ENCODE measurements around the gene PLEKHG2. TPM values are rescaled to one million over a fixed set of nuclear protein-coding genes. Genes with fewer than 3 reads are reported as not detected.

Gene PLEKHG2
- polyA plus RNA-seq, 2 of the 4 experiments (the other 2 are of a cell fraction) = 21.6 to 41.7 TPM

DNA sequence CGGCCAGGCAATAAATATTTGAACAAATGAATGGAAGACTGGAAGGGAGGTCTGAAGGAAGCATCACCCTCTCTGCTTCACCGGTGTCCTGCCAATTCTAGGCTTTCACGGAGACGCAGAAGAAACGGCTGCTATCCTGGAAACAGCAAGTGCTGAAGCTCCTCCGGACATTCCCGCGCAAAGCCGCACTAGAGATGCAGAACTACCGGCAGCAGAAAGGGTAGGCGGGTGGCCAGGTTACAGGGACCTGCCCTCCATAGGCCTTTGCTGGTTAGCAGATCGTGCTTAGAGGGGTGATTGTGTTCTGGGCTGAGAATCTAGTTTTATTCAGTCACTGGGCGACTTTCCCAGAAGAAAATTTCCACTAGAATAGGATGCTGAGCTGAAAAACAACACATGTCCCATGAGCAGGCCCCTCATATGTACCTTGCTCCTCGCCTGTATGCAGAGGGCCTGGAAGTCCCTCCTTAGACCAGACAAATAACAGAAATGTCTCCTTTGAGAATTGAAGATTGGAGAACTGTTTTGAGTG is 32.5 kb upstream of the PLEKHG2 start:
- no peak for DNase-seq (ENCODE audit: low read depth in 1 of 2, low spot score in 1 of 2)
- no peaks in the 10 kb centered on the region for H3K9me3 ChIP-seq
- H3K4me2 ChIP-seq = no peak overlapping the region
- H3K27ac ChIP-seq = no peak overlapping the region
- ChIA-PET CTCF (interaction anchor here (1.0 to 4.3 kb wide), 7 partner anchors 10 to 32 kb away, joined by 4 to 25 read pairs (median 6); partner anchors contain the start of genes MED29, PAF1 and PLEKHG2), POLR2A (interaction anchor here (0.9 to 3.5 kb wide), 2 partner anchors 11 to 56 kb away, joined by 3 to 22 read pairs; partner anchors contain the start of genes MED29, PAF1 and RPS16)
- 93% methylated on average over 14 of the region's 14 CpGs for WGBS (ENCODE audit: missing lambda C conversion rate)
- TF ChIP-seq GATA3 (IDR thresholded peaks at IDR 0.05; ENCODE audit: borderline replicate concordance) = no peak
- TF ChIP-seq, protein P1, sequence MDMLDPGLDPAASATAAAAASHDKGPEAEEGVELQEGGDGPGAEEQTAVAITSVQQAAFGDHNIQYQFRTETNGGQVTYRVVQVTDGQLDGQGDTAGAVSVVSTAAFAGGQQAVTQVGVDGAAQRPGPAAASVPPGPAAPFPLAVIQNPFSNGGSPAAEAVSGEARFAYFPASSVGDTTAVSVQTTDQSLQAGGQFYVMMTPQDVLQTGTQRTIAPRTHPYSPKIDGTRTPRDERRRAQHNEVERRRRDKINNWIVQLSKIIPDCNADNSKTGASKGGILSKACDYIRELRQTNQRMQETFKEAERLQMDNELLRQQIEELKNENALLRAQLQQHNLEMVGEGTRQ (IDR thresholded peaks at IDR 0.05) = no peak
- H3K4me1 ChIP-seq = no peaks in the 10 kb centered on the region
- no peak overlapping the region for H3K4me3 ChIP-seq
- FAIRE-seq = no peak
- no peak for ATAC-seq

DNA sequence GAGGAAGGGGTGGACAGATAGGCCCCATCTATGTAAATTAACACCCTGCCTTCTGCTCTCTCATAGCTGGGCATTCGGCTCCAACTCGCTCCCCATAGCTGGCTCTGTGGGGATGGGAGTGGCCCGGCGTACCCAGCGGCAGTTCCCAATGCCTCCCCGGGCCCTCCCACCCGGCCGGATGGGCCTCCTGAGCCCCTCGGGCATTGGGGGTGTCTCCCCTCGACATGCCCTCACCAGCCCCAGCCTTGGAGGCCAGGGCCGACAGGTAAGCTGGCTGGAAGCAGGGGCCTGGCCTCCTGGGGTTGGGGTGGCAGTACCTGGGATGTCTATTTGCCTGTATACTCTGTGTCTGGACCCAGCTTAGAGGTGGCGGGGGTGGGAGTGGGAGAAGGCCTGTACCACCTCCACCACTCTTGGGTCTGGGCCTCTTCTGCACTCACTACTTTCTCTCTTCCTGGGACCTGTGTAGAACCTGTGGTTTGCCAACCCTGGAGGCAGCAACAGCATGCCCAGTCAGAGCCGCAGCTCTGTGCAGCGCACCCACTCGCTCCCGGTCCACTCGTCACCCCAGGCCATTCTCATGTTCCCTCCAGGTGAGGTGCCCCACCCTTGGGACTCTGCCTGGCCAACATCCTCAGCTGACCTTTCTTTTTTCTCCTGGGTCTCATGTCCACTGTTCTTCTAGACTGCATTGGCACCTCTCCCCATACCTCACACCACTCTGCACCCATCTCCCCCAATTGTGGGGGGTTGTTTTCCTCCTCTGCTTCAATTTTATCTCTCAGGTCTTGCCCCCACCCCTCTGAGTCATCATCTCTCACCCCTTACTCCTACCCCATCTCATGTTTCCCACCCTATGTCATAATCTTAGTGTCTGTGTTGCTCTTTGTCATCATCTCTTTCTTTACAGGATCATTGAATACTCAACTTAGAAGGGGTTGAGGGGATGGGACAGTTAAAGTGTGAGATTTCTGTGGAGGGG is 31.7 kb upstream of the PLEKHG2 start:
- Histone ChIP-seq H3K4me2 (no peak overlapping the region), H3K4me1 (no peaks in the 10 kb centered on the region), H3K9me3 (no peaks in the 10 kb centered on the region), H3K27ac (no peak overlapping the region), H3K4me3 (no peak overlapping the region)
- ChIA-PET CTCF (interaction anchor here (0.9 to 4.3 kb wide), 9 partner anchors 8 to 70 kb away, joined by 3 to 25 read pairs (median 6); partner anchors contain the start of genes MED29 and PAF1), POLR2A (interaction anchor here (0.9 to 3.5 kb wide), 2 partner anchors 11 to 55 kb away, joined by 3 to 22 read pairs; partner anchors contain the start of genes MED29, PAF1 and RPS16)
- FAIRE-seq = peak; percentile 83
- DNase-seq (ENCODE audit: low read depth in 1 of 2, low spot score in 1 of 2) = no peak
- TF ChIP-seq, protein P2, sequence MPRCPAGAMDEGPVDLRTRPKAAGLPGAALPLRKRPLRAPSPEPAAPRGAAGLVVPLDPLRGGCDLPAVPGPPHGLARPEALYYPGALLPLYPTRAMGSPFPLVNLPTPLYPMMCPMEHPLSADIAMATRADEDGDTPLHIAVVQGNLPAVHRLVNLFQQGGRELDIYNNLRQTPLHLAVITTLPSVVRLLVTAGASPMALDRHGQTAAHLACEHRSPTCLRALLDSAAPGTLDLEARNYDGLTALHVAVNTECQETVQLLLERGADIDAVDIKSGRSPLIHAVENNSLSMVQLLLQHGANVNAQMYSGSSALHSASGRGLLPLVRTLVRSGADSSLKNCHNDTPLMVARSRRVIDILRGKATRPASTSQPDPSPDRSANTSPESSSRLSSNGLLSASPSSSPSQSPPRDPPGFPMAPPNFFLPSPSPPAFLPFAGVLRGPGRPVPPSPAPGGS (IDR thresholded peaks at IDR 0.05) = no peak
- no peak for TF ChIP-seq ZNF302 (CRISPR knock-in tag; IDR thresholded peaks at IDR 0.05)
- no peak for TF ChIP-seq NR3C1 (IDR thresholded peaks at IDR 0.05)
- no peak for TF ChIP-seq RNF2 (IDR thresholded peaks at IDR 0.05; ENCODE audit: borderline replicate concordance, low read depth)
- no peak for TF ChIP-seq EHMT2 (IDR thresholded peaks at IDR 0.05; ENCODE audit: low read depth)
- no peak for TF ChIP-seq PHF8 (IDR thresholded peaks at IDR 0.05; ENCODE audit: borderline replicate concordance, low read depth)
- no peak for TF ChIP-seq ESRRA (IDR thresholded peaks at IDR 0.05; ENCODE audit: borderline replicate concordance, low read length)
- no peak for TF ChIP-seq EHF (CRISPR knock-in tag; IDR thresholded peaks at IDR 0.05)
- TF ChIP-seq BHLHE40 (IDR thresholded peaks at IDR 0.05; ENCODE audit: low read depth, low read length) = no peak
- TF ChIP-seq TFCP2L1 (CRISPR knock-in tag; IDR thresholded peaks at IDR 0.05) = no peak
- no peak for TF ChIP-seq POLR2A (IDR thresholded peaks at IDR 0.05; ENCODE audit: low read length)
- no peak for TF ChIP-seq NPAS2 (CRISPR knock-in tag; IDR thresholded peaks at IDR 0.05; ENCODE audit: borderline replicate concordance)
- ATAC-seq = no peak
- 91% methylated on average over 17 of the region's 17 CpGs for WGBS (ENCODE audit: missing lambda C conversion rate)

DNA sequence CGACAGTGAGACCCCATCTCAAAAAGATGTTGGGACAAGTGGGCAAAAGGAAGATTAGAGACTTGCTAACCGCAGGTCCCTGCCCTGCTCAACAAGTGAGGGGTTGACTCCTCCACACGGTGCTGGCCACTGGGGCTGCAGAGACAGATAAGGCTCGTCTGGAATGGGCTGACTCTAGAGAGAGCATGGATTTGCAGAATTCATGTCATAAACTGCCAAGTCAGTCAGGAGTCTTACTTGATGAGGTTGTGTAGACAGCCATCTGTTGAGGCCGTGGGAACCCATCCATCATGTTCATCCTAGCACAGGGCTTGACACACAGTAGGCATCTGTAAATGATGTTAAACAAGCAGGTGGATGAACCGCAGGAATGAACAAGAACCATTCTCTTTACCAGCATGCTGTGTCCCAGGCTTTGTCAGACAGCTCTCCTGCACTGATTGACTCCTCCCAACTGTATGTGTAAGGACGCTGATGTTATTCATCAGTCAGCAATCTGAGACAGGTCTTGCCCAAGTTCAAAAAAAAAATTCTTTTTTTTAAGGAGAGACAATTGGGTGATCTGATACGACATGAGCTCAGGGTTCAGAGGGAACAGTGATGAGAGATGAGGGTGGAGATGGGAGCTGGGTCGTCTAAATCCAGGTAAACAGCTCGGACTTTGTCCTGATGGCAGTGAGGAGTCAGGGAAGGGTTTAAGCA is 30.4 kb upstream of the PLEKHG2 start:
- ATAC-seq = peak; percentile 28 to 35; a peak in 4 of 6 replicates
- Histone ChIP-seq H3K4me2 (no peak overlapping the region), H3K4me3 (no peak overlapping the region), H3K4me1 (no peaks in the 10 kb centered on the region), H3K9me3 (no peaks in the 10 kb centered on the region), H3K27ac (no peak overlapping the region)
- WGBS (ENCODE audit: missing lambda C conversion rate) = 72% methylated on average over 10 of the region's 10 CpGs
- ChIA-PET CTCF (interaction anchor here (0.7 to 5.4 kb wide), 12 partner anchors 8 to 271 kb away, joined by 3 to 50 read pairs (median 6); partner anchors contain the start of genes MED29, PAF1, PLEKHG2 and SAMD4B), POLR2A (interaction anchor here (0.7 to 3.5 kb wide), 2 partner anchors 9 to 40 kb away, joined by 4 to 22 read pairs; partner anchors contain the start of genes MED29, PAF1 and SAMD4B)
- FAIRE-seq = peak; percentile 88
- DNase-seq (ENCODE audit: low read depth in 1 of 2, low spot score in 1 of 2) = no peak
- TF ChIP-seq JUNB (IDR thresholded peaks at IDR 0.05) (no peak), ZSCAN20 (CRISPR knock-in tag; IDR thresholded peaks at IDR 0.05) (no peak), PHF8 (IDR thresholded peaks at IDR 0.05; ENCODE audit: borderline replicate concordance, low read depth) (no peak), HOXA7 (CRISPR knock-in tag; IDR thresholded peaks at IDR 0.05) (no peak), MAFK (IDR thresholded peaks at IDR 0.05; ENCODE audit: partially characterized antibody) (peak; percentile 33), KDM5A (IDR thresholded peaks at IDR 0.05) (no peak), POLR2AphosphoS2 (conservative IDR thresholded peaks at IDR 0.05; ENCODE audit: low read length) (0 out of 2 replicates have a peak, but pooled peaks have one; percentile 42), CBX2 (IDR thresholded peaks at IDR 0.05; ENCODE audit: borderline replicate concordance, low read depth) (no peak), NFE2L2 (conservative IDR thresholded peaks at IDR 0.05; ENCODE audit: low read length) (no peak)
- TF ChIP-seq, protein P3, sequence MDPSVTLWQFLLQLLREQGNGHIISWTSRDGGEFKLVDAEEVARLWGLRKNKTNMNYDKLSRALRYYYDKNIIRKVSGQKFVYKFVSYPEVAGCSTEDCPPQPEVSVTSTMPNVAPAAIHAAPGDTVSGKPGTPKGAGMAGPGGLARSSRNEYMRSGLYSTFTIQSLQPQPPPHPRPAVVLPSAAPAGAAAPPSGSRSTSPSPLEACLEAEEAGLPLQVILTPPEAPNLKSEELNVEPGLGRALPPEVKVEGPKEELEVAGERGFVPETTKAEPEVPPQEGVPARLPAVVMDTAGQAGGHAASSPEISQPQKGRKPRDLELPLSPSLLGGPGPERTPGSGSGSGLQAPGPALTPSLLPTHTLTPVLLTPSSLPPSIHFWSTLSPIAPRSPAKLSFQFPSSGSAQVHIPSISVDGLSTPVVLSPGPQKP (IDR thresholded peaks at IDR 0.05; ENCODE audit: low read depth, low read length) = no peak

All from A549 (cell line).